Activated CD8-positive, alpha-beta memory T cell treated with anti-CD3 and anti-CD28 coated beads for 4 hours (primary cell): ENCODE measurements around the gene HNRNPH1.
"Not testable (repeated sequence)": the region's sequence is repeated elsewhere in the genome, so short reads cannot be mapped to it uniquely, and the experiment has no call there.

Experiments
- DNase-seq, 2 donors: peaks; one replicate each; pipeline ENCODE4 v3.0.0-alpha.2; 2020; ENCODE audit warnings: low read depth in 2 of 2

The HNRNPH1 gene

GRCh38 chr5:179623003-179623905, at the start of gene HNRNPH1:
Gene HNRNPH1, minus strand, starts transcription at chr5:179623671. Its CDS starts 538 bp downstream, at chr5:179623133.
- DNase-seq = peak; percentile 97 to 99

GRCh38 chr5:179668391-179668790, 44.9 kb upstream of the HNRNPH1 start:
- no peak for DNase-seq

GRCh38 chr5:179661647-179662046, 38.2 kb upstream of the HNRNPH1 start:
- not testable (repeated sequence) for DNase-seq

GRCh38 chr5:179658179-179658856, 34.8 kb upstream of the HNRNPH1 start:
- not testable (repeated sequence) for DNase-seq

GRCh38 chr5:179657302-179658178, 34.1 kb upstream of the HNRNPH1 start:
- DNase-seq = not testable (repeated sequence)

- not testable (repeated sequence) for DNase-seq
Measured at GRCh38 chr5:179653135-179653534, 29.7 kb upstream of the HNRNPH1 start.

- not testable (repeated sequence) for DNase-seq
Measured at GRCh38 chr5:179650245-179650644, 26.8 kb upstream of the HNRNPH1 start.

GRCh38 chr5:179649166-179649703, 25.8 kb upstream of the HNRNPH1 start:
- DNase-seq = not testable (repeated sequence)

- DNase-seq = no peak
Measured at GRCh38 chr5:179648410-179648809, 24.9 kb upstream of the HNRNPH1 start.

GRCh38 chr5:179644766-179645165, 21.3 kb upstream of the HNRNPH1 start:
- not testable (repeated sequence) for DNase-seq

GRCh38 chr5:179643141-179643920, 19.9 kb upstream of the HNRNPH1 start:
- not testable (repeated sequence) for DNase-seq

- not testable (repeated sequence) for DNase-seq
Measured at GRCh38 chr5:179642626-179643025, 19.2 kb upstream of the HNRNPH1 start.

GRCh38 chr5:179641745-179642144, 18.3 kb upstream of the HNRNPH1 start:
- not testable (repeated sequence) for DNase-seq

GRCh38 chr5:179639296-179639695, 15.8 kb upstream of the HNRNPH1 start:
- DNase-seq = not testable (repeated sequence)

GRCh38 chr5:179634370-179635172, 11.1 kb upstream of the HNRNPH1 start:
- DNase-seq = not testable (repeated sequence)

- DNase-seq = not testable (repeated sequence)
Measured at GRCh38 chr5:179633501-179634369, 10.3 kb upstream of the HNRNPH1 start.

GRCh38 chr5:179624841-179625271, 1.4 kb upstream of the HNRNPH1 start:
- no peak for DNase-seq

GRCh38 chr5:179623906-179624741, 653 bp upstream of the HNRNPH1 start:
- DNase-seq = peak; percentile 19 to 20
